Measurements from ENCODE around the gene OCSTAMP.

OCSTAMP gene, protein sequence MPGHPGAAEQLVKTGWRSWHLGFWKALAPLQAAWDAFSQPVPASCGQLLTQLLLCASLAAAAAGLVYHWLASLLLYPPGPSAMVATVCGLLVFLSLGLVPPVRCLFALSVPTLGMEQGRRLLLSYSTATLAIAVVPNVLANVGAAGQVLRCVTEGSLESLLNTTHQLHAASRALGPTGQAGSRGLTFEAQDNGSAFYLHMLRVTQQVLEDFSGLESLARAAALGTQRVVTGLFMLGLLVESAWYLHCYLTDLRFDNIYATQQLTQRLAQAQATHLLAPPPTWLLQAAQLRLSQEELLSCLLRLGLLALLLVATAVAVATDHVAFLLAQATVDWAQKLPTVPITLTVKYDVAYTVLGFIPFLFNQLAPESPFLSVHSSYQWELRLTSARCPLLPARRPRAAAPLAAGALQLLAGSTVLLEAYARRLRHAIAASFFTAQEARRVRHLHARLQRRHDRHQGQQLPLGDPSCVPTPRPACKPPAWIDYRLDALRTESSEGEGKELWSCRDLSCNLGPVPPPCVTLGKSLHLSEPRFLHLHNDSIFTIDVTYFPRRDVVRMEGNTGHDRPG

DNA sequence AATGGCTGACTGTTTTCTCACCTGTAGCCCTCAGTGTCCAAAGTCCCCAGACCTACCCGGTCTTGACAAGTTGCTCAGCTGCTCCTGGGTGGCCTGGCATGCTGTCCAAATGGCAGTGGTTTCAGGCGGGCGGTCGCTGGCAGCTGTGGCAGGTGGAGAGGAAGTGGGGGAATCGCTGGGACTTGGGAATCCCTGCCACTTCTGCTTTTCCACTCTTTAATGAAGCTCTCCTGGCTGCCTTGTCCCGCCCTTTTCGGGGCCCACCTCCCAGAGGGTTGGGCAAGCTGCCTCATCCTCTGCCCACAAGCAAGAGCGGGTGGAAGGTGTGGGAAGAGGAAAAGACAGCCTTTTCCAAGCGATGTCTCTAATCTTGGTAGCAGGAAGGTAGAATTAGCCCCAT is at the start of gene OCSTAMP:
TSS of gene OCSTAMP (minus strand) at position 194 of the 400 bp plus-strand sequence. CDS start at position 100, 94 bp downstream.
- in situ Hi-C loops (cut with HindIII; ENCODE audit: low sequenced_read_pairs), result no loop called here

DNA sequence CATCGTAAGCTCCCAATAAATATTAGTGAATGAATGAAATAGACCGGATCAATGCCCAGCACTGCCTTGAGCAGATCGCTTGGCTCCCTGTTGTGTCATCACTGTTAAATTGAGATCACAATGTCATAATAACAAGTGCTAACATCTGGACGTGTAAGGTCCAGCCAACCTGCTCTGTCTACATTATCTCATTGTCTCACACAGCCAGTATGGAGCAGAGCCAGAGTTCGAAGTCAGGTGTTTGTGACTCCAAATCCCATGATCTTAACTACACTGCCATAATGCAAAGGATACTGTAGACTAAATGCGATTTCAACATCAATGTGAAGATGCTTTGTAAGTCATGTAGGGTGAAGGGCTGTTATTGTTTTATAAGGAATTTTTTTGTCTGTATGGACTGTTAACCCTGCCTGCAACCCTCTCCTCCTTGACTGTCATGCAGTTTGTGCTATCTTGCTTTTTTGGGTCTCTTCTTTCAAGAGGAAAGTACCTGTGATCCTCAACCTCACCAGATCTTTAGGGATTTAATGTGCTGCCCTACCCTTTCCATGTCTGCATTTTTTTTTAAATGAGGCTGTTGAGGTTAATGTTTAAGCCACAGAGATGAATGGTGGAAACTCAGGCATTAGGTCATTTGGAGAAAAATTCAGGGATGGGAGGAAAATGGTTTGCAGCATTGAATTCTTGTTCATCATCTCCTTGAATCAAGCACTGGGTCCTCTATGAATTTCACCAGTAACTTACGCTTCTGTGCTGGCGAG is 49.0 kb upstream of the OCSTAMP start:
- in situ Hi-C loops (cut with HindIII; ENCODE audit: low sequenced_read_pairs), result no loop called here

DNA sequence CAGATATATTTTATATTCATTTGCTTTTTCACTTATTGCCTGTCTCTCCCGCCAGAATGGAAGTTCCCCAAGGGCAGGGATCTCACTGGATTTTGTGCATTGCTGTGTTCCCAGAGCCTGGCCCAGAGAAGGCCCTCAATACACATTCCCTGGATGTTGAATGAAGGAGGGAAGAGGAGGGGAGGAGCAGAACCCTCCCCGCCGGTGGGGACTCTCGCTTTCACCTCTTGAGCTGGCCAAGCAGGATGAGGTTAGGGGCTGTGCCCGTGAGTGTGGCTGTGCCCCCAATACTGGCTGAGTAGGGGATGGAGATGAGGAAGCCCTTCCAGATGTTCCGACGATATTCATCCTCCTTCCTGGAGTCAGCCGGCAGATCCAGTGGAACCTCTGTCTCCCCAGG is 45.5 kb upstream of the OCSTAMP start:
- in situ Hi-C loops (cut with HindIII; ENCODE audit: low sequenced_read_pairs), result no loop called here

DNA sequence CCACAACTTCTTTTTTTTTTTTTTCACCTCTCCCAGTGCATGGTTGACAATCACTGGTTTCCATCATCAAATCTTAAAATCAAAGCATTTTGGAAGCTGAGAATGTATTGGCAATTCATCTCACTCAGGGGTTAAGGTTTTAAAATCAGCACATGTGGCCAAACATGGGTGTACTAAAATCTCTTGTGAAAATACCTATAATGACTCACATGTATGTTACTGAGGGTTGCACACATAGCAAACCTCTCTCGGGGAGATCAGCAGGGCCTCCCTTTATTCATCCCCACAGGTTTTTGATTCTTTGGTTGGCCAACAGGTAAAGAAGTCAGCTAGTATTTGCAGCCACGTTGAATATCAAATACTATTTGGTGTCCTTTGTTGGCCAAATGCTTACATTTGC is 44.3 kb upstream of the OCSTAMP start:
- in situ Hi-C loops (cut with HindIII; ENCODE audit: low sequenced_read_pairs), result no loop called here

DNA sequence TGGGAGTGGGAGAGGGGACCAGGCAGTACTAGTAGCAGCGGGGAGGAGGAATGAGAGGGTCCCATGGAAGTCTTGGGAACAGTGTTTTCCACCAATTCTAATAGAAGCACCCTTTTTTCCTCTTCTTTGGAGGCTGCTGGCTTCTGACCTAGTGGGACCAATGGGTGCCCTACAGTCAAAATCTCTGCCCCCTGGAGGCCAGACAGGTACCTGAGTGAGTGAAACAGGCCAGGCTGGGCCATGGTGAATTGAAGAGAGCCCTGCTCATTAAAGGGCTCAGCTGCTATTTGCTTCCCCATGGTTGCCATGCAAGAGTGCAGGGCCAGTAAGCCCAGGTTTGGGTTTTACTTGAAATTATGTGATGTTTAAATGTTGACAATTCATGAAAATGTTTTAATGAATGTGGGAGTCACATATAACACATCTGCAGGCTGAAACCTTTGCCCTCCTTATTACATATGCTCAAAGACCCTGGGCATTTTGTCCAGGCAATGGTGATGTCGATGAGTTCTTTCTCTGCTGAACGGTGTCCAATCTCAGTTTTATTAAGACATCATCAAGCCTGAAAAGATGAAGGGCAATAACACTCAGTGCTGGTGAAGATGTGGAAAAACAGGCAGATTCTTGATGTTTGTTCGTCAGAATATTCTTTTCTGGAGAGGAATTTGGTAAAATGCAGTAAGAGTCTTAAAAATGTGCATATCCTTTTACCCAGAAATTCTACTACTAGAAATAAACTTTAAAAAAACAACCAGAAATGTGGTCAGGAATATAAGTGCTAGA is 42.3 kb upstream of the OCSTAMP start:
- in situ Hi-C loops (cut with HindIII; ENCODE audit: low sequenced_read_pairs), result no loop called here

DNA sequence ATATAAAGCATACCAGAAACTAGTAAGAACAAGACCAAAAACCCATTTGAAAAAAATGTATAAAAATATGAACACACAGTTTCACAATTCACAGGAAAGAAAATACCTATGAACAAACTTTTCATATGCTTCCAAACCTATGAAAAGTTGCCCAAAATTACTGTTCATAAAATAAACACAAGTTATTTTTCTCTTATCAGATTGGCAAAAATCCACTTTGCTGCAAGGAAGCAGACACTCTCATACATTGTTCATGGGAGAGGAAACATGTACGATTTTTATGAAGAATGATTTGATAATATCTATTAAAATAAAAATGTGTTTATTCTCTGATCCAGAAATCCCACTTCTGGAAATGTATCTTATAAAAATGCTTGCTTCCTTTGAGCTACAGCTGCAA is 40.0 kb upstream of the OCSTAMP start:
- in situ Hi-C loops (cut with HindIII; ENCODE audit: low sequenced_read_pairs), result no loop called here

DNA sequence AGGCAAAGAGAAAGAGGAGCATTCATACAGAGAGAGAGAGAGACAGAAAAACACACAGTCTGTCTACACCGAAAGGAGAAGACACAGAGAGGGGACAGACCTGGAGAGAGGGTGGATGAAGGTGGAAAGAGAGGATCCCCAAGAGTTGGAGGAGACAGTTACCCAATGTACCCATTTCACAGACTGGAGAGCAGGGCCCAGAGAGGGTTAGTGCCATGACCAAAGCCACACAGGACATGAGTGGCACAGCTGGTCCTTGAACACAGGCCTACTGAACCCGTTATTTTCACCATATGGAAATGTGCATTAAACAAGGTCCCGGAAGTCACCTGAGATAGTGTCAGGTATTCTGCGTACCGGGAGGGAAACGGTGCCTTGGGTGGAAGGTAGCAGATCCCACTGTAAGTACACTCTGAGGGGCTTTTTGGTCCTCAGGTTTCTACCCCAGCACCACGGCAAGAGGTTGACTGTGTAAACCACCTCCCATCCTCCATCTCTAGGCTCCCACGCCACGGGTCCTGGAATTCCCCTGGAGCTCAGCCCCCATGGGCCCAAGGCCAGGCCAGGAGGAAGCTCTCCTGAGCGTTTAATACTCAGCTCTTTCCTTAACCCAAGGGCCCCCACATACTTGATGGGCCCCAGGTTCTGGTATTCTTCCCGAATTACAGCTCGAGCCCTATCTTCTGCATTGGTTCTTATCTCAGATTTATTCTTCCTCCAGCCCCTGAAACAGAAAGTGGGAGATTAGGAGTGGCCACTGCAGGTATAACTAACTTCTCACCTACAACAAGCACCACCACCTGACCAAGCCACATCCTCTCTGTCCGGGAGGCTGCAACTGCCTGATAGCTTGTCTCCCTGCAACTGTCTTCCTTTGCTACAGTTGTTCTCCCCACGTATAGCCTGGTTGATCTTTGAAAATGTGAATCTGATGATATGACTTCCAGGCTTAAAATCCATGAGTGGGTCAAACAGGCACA is 38.4 kb upstream of the OCSTAMP start:
- in situ Hi-C loops (cut with HindIII; ENCODE audit: low sequenced_read_pairs), result no loop called here

DNA sequence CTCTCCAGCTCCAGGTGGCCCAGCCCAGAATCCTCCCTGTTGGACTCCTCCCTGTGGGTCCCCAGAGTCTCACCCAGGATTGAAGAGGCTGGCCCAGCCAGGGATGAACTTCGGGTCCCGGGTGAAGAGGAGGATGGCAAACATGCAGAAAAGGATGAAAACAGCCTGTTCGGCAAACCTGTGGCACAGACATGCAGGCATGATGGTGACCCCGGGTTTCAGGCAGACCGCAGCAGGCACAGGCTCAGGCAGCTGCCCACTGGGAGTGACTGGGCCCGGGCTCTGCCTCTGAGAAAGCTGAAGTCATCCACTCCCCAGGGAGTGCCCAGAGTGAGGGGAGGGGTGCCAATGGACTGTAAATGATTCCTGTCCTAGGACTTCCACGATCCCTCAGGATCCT is 37.5 kb upstream of the OCSTAMP start:
- in situ Hi-C loops (cut with HindIII; ENCODE audit: low sequenced_read_pairs), result no loop called here

DNA sequence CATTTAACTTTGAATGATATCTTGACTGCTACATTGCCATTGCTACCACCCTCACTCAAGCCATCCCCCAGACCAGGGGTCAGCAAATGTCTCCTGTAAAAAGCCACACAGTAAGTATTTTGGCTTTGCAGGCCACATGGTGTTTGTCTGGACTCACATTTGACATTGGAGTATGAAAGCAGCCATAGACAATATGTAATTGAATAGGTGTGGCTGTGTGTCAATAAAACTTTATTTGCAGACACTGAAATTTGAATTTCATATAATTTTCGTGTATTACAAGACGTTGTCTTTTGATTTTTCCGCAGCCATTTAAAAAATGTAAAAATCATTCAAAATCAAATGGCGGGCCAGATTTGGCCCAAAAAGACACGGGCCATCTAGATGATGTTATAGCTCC is 36.3 kb upstream of the OCSTAMP start:
- in situ Hi-C loops (cut with HindIII; ENCODE audit: low sequenced_read_pairs), result no loop called here

DNA sequence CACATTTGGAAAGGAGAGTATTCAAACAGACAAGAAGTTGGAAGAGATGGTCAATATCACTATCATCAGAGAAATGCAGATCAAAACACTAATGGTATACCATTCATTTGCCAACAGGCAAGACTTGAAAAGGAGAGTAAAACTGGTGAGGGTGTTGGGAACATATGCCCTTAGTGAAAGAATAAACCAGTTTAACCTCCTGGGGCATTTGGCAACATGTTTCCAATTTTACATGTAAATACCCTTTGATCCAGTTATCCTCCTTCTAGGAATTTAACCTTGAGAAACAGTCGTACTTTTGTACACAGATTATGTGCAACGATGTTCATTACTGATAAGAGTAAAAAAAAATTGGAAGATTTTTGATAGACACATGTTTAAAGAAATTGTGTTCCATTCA is 34.1 kb upstream of the OCSTAMP start:
- in situ Hi-C loops (cut with HindIII; ENCODE audit: low sequenced_read_pairs), result no loop called here

DNA sequence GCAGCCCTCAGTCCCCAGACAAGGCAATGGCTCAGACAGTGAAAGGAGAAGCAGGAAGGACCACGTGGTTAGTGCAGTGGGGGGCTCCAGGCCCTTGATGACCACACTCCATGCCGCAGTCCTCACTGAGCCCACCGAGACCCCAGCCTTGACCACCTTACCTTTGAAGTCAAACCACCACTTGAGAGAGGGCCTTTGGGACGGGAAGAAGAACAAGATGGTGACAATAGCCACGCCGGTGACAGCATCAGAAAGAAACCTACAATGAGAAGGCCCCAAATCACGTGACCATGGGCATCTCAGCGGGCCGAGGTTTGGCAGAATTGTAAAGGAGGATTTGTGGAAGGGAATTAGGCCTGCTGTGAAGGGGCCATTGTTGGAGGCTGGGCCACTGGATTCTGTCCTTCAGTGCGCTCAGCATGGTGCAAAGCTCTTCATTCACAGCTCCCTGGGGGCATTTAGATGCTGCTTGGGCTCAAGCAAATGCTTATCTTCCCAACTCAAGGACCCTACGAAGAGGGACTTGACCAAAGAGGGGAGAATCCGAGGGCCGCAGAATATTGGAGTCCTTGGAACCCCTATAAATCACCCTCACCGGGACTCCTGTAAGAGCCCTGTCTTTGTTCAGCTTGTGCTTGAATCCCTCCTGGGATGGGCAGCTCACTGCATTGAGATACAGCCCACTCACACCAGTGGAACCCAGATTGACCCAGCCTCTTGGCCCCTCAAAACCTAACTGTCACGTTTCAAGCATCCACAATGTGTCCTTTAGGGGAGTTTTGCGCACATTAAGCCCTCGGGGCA is 33.2 kb upstream of the OCSTAMP start:
- in situ Hi-C loops (cut with HindIII; ENCODE audit: low sequenced_read_pairs), result no loop called here

DNA sequence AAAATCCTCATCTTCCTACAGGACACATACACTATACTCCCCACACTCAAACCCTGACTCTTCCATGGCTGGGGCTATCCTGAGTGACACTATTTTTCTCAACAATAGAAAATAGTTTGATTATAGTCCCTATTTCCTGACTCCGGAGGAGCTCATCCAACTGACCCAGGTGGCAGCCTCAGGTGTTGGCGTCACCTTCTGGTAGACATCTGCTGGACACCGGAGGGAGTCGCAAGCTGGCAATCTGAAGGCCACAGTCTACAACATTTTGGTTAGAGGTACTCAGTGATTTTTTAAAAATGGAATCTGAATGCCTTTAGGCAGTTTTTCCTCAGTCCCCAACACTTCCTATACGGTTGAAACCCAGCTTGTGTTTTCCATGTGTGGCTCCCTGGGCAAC is 32.2 kb upstream of the OCSTAMP start:
- in situ Hi-C loops (cut with HindIII; ENCODE audit: low sequenced_read_pairs), result no loop called here

DNA sequence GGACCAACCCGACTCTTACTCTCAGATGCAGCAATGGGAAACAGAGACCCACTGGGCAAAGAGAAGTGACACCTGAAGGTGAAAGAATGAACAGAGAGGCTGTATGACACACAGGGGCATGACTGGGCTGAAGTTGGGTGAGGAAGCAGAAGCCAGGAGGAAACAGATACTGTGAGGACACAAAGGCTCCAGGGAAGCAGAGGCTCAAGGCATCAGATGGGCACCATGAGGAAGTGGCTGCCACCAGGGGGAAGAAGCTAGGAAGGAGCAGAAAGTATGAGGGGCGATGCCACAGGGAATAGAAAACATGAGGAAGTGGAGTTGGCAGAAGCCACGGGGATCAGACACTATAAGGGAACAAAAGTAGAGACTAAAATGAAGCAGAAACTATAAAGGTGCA is 30.9 kb upstream of the OCSTAMP start:
- in situ Hi-C loops (cut with HindIII; ENCODE audit: low sequenced_read_pairs), result no loop called here

DNA sequence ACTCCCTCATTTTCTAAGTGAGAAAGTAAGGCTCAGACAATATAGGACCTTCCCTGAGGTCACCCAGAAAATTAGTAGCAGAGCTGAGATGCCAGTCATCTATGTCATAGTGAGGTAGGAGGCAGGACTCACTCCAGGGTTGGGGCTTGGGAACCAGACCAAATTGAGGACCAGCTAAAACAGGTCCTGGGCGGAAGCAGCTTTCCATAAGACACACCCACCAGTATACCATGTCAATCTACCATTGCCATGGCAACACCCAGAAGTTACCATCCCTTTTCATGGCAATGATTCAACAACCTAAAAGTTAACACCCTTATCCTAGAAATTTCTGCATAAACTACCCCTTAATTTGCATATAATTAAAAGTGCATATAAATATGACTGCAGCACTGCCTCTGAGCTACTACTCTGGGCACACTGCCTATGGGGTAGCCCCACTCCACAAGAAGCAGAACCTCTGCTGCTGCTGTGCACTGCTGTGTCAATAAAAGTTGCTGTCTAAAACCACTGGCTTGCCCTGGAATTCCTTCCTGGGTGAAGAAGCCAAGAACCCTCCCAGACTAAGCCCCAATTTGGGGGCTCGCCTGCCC is 30.3 kb upstream of the OCSTAMP start:
- in situ Hi-C loops (cut with HindIII; ENCODE audit: low sequenced_read_pairs), result no loop called here

DNA sequence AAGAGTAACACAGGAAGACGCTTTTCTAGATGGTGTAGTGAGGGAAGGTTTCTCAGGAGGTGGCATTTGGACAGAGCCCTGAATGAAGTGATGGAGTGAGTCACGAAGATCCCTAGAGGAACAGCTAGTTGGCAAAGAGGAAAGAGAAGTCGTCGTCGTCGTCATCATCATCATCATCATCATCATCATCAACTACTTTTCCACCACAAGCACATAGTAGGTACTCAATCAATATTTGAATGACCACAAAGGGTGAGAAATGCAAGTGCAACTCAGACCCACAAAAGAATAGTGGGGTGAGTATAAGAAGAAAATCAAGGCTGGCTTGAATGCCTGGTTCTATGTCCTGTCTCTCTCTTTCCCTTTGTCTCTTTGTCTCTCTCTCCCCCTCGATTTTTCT is 28.3 kb upstream of the OCSTAMP start:
- in situ Hi-C loops (cut with HindIII; ENCODE audit: low sequenced_read_pairs), result no loop called here

DNA sequence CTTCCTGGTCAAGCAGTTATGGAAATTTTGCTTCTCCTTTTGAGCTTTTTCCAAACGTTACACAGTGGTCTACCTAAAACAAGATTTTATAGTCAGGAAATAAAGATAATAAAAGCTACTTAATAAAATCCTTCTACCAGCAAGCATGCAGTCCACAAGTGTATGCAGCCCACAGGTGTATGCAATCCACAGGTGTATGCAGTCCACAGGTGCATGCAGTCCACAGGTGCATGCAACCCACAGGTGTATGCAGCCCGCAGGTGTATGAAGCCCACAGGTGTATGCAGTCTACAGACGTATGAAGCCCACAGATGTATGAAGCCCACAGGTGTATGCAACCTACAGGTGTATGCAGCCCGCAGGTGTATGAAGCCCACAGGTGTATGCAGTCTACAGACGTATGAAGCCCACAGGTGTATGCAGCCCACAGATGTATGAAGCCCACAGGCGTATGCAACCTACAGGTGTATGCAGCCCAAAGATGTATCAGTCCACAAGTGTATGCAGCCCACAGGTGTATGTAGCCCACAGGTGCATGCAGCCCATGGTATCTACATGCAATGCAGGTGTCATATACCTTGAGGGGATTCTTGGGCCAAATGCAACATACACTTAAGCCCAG is 26.4 kb upstream of the OCSTAMP start:
- in situ Hi-C loops (cut with HindIII; ENCODE audit: low sequenced_read_pairs), result no loop called here

DNA sequence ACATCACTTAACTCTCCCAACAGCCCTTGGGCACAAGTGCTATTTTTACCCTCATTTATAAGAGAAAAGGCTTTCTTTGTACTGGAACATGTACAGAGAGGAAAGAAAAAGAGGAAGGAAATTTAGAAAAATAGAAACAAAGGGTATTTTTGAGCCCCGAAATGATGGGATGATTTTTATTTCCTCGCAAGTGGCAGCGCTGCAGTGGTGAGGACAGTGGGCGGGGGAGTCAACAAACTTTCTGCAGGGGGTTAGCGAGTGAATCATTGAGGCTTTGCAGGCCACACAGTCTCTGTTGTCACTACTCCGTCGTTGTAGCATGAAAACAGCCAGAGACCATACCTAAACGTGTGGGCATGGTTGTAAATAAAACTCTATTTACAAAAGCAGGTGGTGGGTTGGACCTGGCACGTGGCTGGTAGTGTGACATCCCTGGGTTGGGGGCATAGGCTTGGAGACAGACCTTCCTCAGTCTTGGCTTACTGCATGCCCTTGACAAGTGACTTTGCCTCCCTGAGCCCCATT is 25.5 kb upstream of the OCSTAMP start:
- in situ Hi-C loops (cut with HindIII; ENCODE audit: low sequenced_read_pairs), result no loop called here

DNA sequence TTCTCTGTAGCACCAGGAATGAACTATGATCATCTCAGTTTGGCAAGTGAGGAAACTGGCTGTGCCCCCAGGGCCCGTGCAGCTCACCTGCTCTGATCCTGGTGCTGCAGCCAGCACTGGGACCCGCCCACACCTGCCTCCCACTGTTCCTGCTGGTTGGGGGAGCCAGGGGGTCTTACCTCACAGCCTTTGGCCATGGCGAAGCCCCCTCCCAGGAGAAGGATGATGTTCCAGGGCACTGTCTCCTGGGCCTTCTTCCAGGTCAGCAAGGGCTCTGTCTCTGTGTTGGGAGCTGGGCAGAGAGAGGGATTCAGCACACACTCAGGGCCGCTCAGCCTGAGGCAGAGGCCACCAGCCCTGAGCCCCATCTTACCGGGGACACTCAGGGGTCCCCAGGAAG is 24.9 kb upstream of the OCSTAMP start:
- in situ Hi-C loops (cut with HindIII; ENCODE audit: low sequenced_read_pairs), result no loop called here
